D721Med (cell line): ENCODE data around the gene NTHL1.

Experiments used
- DNase-seq: peaks from one replicate; pipeline ENCODE4 v3.0.0; 2011; ENCODE audit warnings: low spot score; ENCODE audit not compliant: insufficient read length
- FAIRE-seq: peaks from 2 replicates; lab custom pipeline; 2011; peaks lifted over from hg19 to GRCh38; lab: Jason Lieb, UNC
- CTCF ChIP-seq: IDR thresholded peaks from 2 replicates; pipeline ENCODE4 v1.5.1; 2012; ENCODE audit warnings: mild to moderate bottlenecking, control low read depth; ENCODE audit not compliant: insufficient read depth; ENCODE audit errors: missing control alignments

The NTHL1 gene

GRCh38 chr16:2028620-2029220 lies 18.9 kb downstream of the NTHL1 start:
- no peak for FAIRE-seq
- DNase-seq: no peak
- no peak for TF ChIP-seq CTCF

DNA sequence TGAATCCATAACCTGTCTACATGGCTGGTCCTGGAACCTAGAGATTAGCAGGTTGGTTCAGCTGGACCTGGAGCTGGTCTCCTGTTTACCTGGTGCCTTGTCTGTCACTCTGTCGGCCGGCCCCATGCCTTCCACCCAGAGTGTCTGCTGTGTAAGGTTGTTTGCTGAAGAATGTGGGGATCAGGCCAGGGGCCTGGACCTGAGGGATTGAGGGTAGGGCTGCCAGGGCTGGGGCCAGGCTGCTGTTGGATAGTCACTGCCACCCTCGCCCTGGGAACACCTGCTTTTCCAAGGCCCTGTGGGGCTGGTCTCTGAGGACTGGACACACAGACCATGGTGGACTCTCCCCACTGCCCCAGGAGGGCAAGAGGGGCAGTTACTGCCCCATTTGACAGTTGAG lies 19.5 kb downstream of the NTHL1 start:
- DNase-seq (no peak), FAIRE-seq (no peak)
- no peak for TF ChIP-seq CTCF

DNA sequence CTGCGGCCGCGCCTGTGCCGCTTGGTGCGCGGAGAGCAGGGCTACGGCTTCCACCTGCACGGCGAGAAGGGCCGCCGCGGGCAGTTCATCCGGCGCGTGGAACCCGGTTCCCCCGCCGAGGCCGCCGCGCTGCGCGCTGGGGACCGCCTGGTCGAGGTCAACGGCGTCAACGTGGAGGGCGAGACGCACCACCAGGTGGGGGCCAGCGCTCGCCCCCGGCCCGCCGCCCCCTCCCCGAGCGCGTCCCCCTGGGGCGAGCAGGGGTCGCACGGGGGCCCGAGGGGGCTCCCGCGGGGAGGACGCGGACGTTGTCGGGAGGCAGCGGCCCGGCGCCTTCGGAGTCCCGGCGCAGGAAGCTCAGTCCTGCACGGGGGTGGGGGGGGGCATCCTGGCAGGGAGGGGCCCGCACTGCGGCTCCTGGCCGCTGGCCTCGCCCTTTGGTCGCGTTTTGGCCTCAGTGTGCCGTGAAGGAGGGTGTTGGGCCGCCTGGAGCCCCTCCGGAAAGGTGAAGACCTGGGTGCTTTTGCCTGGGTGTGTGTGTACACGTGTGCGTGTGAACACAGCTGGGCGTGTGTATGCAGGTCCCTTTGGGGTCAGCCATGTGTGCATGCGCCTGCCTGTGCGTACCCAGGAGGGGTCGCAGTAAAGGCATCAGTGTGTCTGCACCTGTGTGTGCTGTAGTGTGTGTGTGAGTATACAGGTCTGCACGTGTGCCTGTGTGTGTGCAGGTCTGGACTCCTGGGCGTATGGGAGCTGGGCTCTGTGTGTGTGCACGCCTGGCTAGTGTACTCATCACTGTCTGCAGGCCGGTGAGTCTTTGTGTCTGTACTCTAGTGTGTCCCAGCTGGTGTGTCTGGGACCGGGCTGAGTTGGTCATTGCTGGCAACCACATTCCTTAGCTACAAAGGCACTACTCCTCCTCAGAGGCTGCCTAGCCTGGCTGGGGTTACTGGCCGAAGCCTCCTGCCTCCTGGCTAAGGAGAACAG lies 20.3 kb downstream of the NTHL1 start:
- FAIRE-seq: no peak
- no peak for DNase-seq
- no peak for TF ChIP-seq CTCF

DNA sequence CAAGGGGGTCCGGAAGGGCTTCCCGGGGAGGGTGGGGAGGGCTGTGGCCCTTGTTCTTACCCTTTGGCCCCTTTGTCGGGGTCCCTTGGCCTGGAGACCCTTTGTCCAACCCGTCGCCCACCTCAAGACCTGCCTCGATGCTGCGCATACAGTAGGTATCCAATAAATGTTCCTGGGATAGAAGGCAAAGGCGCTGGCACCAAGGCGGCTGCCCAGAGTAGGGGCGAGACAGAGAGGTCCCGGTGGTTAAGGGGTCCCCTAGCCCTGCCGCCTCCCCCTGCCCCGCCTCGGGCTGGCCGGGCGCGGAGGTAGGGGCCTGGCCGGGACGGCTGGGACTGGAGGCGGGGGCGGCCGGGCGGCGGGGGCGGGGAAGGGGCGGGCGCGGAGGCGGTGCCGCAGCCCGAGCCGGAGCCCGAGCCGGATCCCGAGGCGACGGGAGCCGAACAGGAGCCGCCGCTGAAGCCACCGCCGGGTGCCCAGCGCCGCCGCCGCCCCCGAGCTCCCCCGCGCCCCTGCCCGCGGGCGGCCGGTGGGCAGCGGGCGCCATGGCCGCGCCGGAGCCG lies 21.1 kb downstream of the NTHL1 start, which contains the start of gene NHERF2:
TSS of gene NHERF2 (plus strand) at position 442 of the 563 bp plus-strand sequence. CDS start at position 546, 104 bp downstream.
- TF ChIP-seq CTCF: no peak
- DNase-seq: peak; percentile 82
- FAIRE-seq: no peak

DNA sequence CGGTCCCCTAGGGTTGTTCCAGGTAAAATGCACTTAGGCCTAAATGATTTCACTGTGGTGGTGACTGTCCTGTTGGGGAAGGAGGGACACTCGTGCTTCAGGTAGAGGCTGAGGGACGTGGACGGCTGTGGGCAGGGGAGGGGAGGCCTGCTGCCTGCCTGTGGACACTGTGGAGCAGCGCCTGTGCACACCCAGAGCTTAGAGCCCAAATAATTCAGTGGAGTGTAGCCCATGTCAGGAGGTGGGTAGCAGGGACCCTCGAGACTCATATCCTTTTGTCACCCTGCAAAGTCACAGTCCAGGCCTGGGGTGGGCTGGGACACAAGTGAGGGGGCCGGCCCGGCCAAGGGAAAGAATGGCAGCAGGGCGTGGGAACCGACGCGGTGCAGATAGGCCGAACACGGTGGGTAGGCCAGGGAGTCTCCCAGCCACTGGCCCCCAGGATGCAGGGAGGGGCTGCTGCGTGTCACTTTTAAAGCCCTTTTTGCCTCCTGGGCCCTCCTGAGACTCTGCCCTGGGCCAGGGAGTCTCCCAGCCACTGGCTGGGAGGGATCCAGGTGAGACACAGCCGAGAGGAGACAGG lies 21.7 kb downstream of the NTHL1 start:
- FAIRE-seq (no peak), DNase-seq (no peak)
- no peak for TF ChIP-seq CTCF

- DNase-seq: no peak
- no peak for FAIRE-seq
- TF ChIP-seq CTCF: no peak
These were observed 22.4 kb downstream of the NTHL1 start for GRCh38 chr16:2025251-2025650.
